K562 (cell line): ENCODE measurements around the gene MOAP1. TPM values are rescaled to one million over a fixed set of nuclear protein-coding genes. Genes with fewer than 3 reads are reported as not detected.
A peak's percentile ranks its signal among the peaks of the same experiment; 100 is the strongest.

Source experiments
- CHD4 ChIP-seq: fragments of 200-600 bp; sonication (generic); IDR thresholded peaks from 3 replicates; pipeline ENCODE4 v1.6.1; 2012; ENCODE audit warnings: low read depth, mild to moderate bottlenecking, mixed read lengths, low read length, inconsistent platforms; ENCODE audit not compliant: insufficient read depth, insufficient replicate concordance, poor library complexity, severe bottlenecking
- DNMT1 ChIP-seq: fragments of 450-650 bp; IDR thresholded peaks from 2 replicates; pipeline ENCODE4 v1.6.1; 2016; ENCODE audit warnings: antibody characterized with exemption, mild to moderate bottlenecking
- ETV6 ChIP-seq, 3 experiments: fragments of 150-350 bp in 1 of 3; sonication (generic) in 1 of 3; formaldehyde crosslinking in 1 of 3; IDR thresholded peaks; 2 replicates each; pipeline versions ENCODE4 v1.6.1 to v1.8.0; 2014 to 2022; ENCODE audit warnings: borderline replicate concordance in 2 of 3, low read depth in 2 of 3, antibody characterized with exemption in 1 of 3, low read length in 1 of 3, mild to moderate bottlenecking in 1 of 3, missing genetic modification reagents in 1 of 3
- EZH2 ChIP-seq: IDR thresholded peaks from 2 replicates; pipeline ENCODE4 v1.6.1; 2012; ENCODE audit warnings: low read depth, mild to moderate bottlenecking, inconsistent platforms, low read length, borderline replicate concordance
- FOXP4 ChIP-seq: sonication (generic); formaldehyde crosslinking; IDR thresholded peaks from 2 replicates; pipeline ENCODE4 v1.8.0; 2022; ENCODE audit warnings: mild to moderate bottlenecking, missing genetic modification reagents, borderline replicate concordance
- GTF3C2 ChIP-seq: IDR thresholded peaks from 3 replicates; pipeline ENCODE4 v1.6.1; 2011; ENCODE audit warnings: borderline replicate concordance, mild to moderate bottlenecking, moderate library complexity; ENCODE audit not compliant: insufficient read length; ENCODE audit errors: extremely low read depth
- HEY1 ChIP-seq: fragments of 250-450 bp; sonication (Bioruptor Pico); IDR thresholded peaks from 2 replicates; pipeline ENCODE4 v1.5.0; 2020; ENCODE audit warnings: mild to moderate bottlenecking, moderate library complexity, borderline replicate concordance
- MAX ChIP-seq: sonication (generic); formaldehyde crosslinking; IDR thresholded peaks from 2 replicates; pipeline ENCODE4 v1.9.0; 2022; ENCODE audit warnings: mild to moderate bottlenecking, missing genetic modification reagents
- MEIS2 ChIP-seq: fragments of 450-650 bp; IDR thresholded peaks from 2 replicates; pipeline ENCODE4 v1.6.1; 2014; ENCODE audit warnings: mild to moderate bottlenecking; ENCODE audit not compliant: partially characterized antibody
- OTX1 ChIP-seq: fragments of 450-650 bp; formaldehyde crosslinking; IDR thresholded peaks from 2 replicates; pipeline ENCODE4 v1.4.0; 2022; ENCODE audit warnings: mild to moderate bottlenecking
- RHOXF2B ChIP-seq: fragments of 250-450 bp; sonication (Bioruptor Pico); conservative IDR thresholded peaks from 2 replicates; pipeline ENCODE4 v1.5.1; 2021
- TFAP4 ChIP-seq: sonication (generic); formaldehyde crosslinking; IDR thresholded peaks from 2 replicates; pipeline ENCODE4 v1.8.0; 2022; ENCODE audit warnings: missing genetic modification reagents, mild to moderate bottlenecking, moderate library complexity, borderline replicate concordance
- YBX1 ChIP-seq: fragments of 450-650 bp; IDR thresholded peaks from 2 replicates; pipeline ENCODE4 v1.7.1; 2016; ENCODE audit warnings: mild to moderate bottlenecking
- ZBTB43 ChIP-seq: sonication (generic); formaldehyde crosslinking; IDR thresholded peaks from 2 replicates; pipeline ENCODE4 v1.8.0; 2023; ENCODE audit warnings: mild to moderate bottlenecking, missing genetic modification reagents
- ZBTB5 ChIP-seq: fragments of 450-650 bp; IDR thresholded peaks from 2 replicates; pipeline ENCODE4 v1.6.1; 2017; ENCODE audit warnings: antibody characterized with exemption
- ZNF121 ChIP-seq: sonication (generic); formaldehyde crosslinking; conservative IDR thresholded peaks from 2 replicates; pipeline ENCODE4 v1.8.0; 2022; ENCODE audit warnings: missing genetic modification reagents
- ZNF217 ChIP-seq: sonication (generic); formaldehyde crosslinking; IDR thresholded peaks from 2 replicates; pipeline ENCODE4 v1.8.0; 2022; ENCODE audit warnings: mild to moderate bottlenecking, missing genetic modification reagents
- ZNF57 ChIP-seq: fragments of 450-650 bp; formaldehyde crosslinking; IDR thresholded peaks from 2 replicates; pipeline ENCODE4 v1.4.0; 2020; ENCODE audit warnings: mild to moderate bottlenecking, moderate library complexity
- polyA plus RNA-seq, 8 experiments: library from polyadenylated mRNA; depleted of rRNA in 4 of 8; stranded (reverse) in 5 of 8; unstranded in 3 of 8; fragments of >200 nt; fragmentation: Nextera tagmentation in 2 of 8; fragmentation: Illumina TruSeq in 1 of 8; extraction: Ambion mirVana in 2 of 8; extraction: Trizol in 1 of 8; gene quantifications; 2 replicates each; pipeline versions ENCODE4 v1.2.1 to v1.2.3, GENCODE V29; 2011 to 2014; ENCODE audit warnings: inconsistent platforms in 1 of 8, missing spikeins in 1 of 8
- total RNA-seq, 7 experiments: library from RNA; depleted of rRNA in 6 of 7; stranded (reverse); fragments of >200 nt in 6 of 7; fragmentation: Illumina TruSeq in 2 of 7; extraction: Trizol in 2 of 7; gene quantifications; 2 replicates each; pipeline versions ENCODE4 v1.2.1 to v1.2.3, GENCODE V29; 2011 to 2021; ENCODE audit warnings: low replicate concordance in 1 of 7

Gene MOAP1
- total and polyA plus RNA-seq, 9 of the 15 experiments (the other 6 are each of a cell fraction or from before 2014, with no cell fraction given), result 1.5 to 14.4 (median 6.0) TPM

GRCh38 chr14:93173943-93174395, 10.7 kb downstream of the MOAP1 start (continued):
- no peak for TF ChIP-seq GTF3C2
- TF ChIP-seq ETV6 (IDR thresholded peaks at IDR 0.05; ENCODE audit: borderline replicate concordance in 1 of 2, low read depth in 2 of 2, low read length in 1 of 2), result no peak
- TF ChIP-seq ETV6 (CRISPR knock-in tag; IDR thresholded peaks at IDR 0.05; ENCODE audit: borderline replicate concordance), result no peak
- TF ChIP-seq YBX1, result no peak
- TF ChIP-seq FOXP4 (CRISPR knock-in tag), result no peak
- TF ChIP-seq CHD4, result no peak
- TF ChIP-seq ZNF121 (CRISPR knock-in tag), result no peak
- no peak for TF ChIP-seq ZBTB5
- no peak for TF ChIP-seq OTX1 (CRISPR knock-in tag)
- no peak for TF ChIP-seq RHOXF2B (CRISPR knock-in tag)
- TF ChIP-seq EZH2, result no peak
- TF ChIP-seq TFAP4 (CRISPR knock-in tag), result 0 out of 2 replicates have a peak, but pooled peaks have one; percentile 23
- TF ChIP-seq ZBTB43, result no peak
- no peak for TF ChIP-seq ZNF217
- peak; percentile 34; the same call in 1 of the 2 replicates for TF ChIP-seq MAX
- no peak for TF ChIP-seq DNMT1
- TF ChIP-seq HEY1 (CRISPR knock-in tag), result no peak
- no peak for TF ChIP-seq ZNF57 (CRISPR knock-in tag)
- peak; percentile 65 for TF ChIP-seq MEIS2
